Osteoblast (primary cell): Measurements from ENCODE around the gene OCA2. TPM values are rescaled to one million over a fixed set of nuclear protein-coding genes. Genes with fewer than 3 reads are reported as not detected.

Source experiments
- DNase-seq: peaks from one replicate; pipeline ENCODE4 v3.0.0; 2011; ENCODE audit warnings: low spot score, mixed read lengths; ENCODE audit not compliant: insufficient read length; ENCODE audit errors: missing footprints
- H2AFZ ChIP-seq: 2 replicates; pipeline ENCODE4 v1.6.0; 2011; ENCODE audit warnings: mild to moderate bottlenecking, low read length
- H3K27ac ChIP-seq: 2 replicates; pipeline ENCODE4 v1.5.1; 2011; ENCODE audit warnings: mild to moderate bottlenecking, low read depth, low read length, moderate library complexity
- H3K27me3 ChIP-seq: 2 replicates; pipeline ENCODE4 v1.6.0; 2012; ENCODE audit warnings: mild to moderate bottlenecking, control low read depth, inconsistent platforms, low read length, moderate library complexity; ENCODE audit not compliant: insufficient read depth
- H3K36me3 ChIP-seq: 2 replicates; pipeline ENCODE4 v1.5.1; 2011; ENCODE audit warnings: mild to moderate bottlenecking, low read length, control low read depth, moderate library complexity; ENCODE audit not compliant: insufficient read depth
- H3K4me1 ChIP-seq: 2 replicates; pipeline ENCODE4 v1.5.1; 2011; ENCODE audit warnings: mild to moderate bottlenecking, low read length, control low read depth, moderate library complexity; ENCODE audit not compliant: insufficient read depth
- H3K4me2 ChIP-seq: 2 replicates; pipeline ENCODE4 v1.6.0; 2011; ENCODE audit warnings: mild to moderate bottlenecking, low read length; ENCODE audit not compliant: insufficient read depth
- H3K4me3 ChIP-seq: fragments of 200-600 bp; sonication (generic); 3 replicates; pipeline ENCODE4 v1.5.1; 2012; ENCODE audit warnings: mild to moderate bottlenecking, low read length, inconsistent platforms; ENCODE audit not compliant: insufficient read depth
- H3K79me2 ChIP-seq: 2 replicates; pipeline ENCODE4 v1.6.0; 2012; ENCODE audit warnings: mild to moderate bottlenecking, low read length, control low read depth, inconsistent platforms; ENCODE audit not compliant: insufficient read depth
- H3K9me3 ChIP-seq: 2 replicates; pipeline ENCODE4 v1.5.1; 2011; ENCODE audit warnings: low read depth, low read length, control low read depth
- H4K20me1 ChIP-seq: 2 replicates; pipeline ENCODE4 v1.6.0; 2012; ENCODE audit warnings: mild to moderate bottlenecking, low read length, control low read depth; ENCODE audit not compliant: insufficient read depth
- total RNA-seq: library from RNA; depleted of rRNA; stranded (reverse); fragments of >200 nt; gene quantifications from 2 replicates; pipeline ENCODE4 v1.2.3, GENCODE V29; 2012
- TF ChIP-seq, protein P1 (sequence below): IDR thresholded peaks from 2 replicates; pipeline ENCODE4 v1.5.1; 2011; ENCODE audit warnings: mild to moderate bottlenecking, low read depth, low read length, moderate library complexity; ENCODE audit errors: extremely low read depth

The OCA2 gene
- total RNA-seq, 1 donor: not detected

DNA sequence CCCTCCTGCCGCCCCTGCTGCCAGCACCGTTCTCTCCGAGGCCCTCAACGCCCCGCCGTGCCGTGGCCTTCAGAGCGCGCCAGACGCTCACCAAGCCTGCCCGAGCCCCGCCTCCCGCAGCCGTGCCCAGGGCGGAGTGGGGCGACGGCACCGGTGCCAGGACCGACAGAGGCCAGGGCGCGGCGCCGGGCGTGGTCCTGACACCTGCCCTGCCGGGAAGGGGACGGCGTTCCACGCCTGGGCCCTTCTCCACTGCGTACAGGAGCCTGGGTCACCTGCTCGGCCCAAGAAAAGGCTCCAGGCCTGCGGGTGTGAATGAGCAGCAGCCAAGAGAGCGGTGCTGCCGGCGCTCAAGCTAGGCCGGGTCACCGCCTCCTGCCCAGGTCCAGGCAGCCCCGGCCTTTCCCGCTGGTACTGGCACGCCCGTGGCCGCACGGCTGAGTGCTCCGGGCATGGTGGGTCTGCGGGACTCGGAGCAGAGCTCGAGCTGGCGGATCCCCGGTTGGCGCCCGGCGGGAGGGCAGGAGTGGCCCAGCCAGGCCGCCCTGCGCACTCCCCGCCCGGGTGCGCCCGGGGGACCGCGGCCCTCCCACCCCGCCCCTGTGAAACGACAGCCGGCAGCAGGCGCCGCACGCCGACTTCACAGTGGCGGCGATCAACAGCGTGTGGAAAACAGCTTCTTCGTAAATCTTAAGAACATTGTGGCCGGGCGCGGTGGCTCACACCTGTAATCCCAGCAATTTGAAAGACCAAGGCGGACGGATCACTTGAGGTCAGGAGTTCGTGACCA is 4.2 kb downstream of the OCA2 start:
- H3K9me3 ChIP-seq: no peaks in the 10 kb centered on the region
- peak; percentile 81 for DNase-seq
- H3K4me3 ChIP-seq: no peak overlapping the region
- H3K27ac ChIP-seq: no peak overlapping the region
- TF ChIP-seq, protein P1, sequence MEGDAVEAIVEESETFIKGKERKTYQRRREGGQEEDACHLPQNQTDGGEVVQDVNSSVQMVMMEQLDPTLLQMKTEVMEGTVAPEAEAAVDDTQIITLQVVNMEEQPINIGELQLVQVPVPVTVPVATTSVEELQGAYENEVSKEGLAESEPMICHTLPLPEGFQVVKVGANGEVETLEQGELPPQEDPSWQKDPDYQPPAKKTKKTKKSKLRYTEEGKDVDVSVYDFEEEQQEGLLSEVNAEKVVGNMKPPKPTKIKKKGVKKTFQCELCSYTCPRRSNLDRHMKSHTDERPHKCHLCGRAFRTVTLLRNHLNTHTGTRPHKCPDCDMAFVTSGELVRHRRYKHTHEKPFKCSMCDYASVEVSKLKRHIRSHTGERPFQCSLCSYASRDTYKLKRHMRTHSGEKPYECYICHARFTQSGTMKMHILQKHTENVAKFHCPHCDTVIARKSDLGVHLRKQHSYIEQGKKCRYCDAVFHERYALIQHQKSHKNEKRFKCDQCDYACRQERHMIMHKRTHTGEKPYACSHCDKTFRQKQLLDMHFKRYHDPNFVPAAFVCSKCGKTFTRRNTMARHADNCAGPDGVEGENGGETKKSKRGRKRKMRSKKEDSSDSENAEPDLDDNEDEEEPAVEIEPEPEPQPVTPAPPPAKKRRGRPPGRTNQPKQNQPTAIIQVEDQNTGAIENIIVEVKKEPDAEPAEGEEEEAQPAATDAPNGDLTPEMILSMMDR: no peak
- H2AFZ ChIP-seq: no peak overlapping the region
- no peaks in the 10 kb centered on the region for H3K79me2 ChIP-seq
- no peaks in the 10 kb centered on the region for H4K20me1 ChIP-seq
- peaks cover 12% of the 10 kb centered on the region for H3K4me1 ChIP-seq
- H3K27me3 ChIP-seq: peaks cover 45% of the 10 kb centered on the region
- H3K4me2 ChIP-seq: peak overlapping the region; percentile 15
- H3K36me3 ChIP-seq: no peaks in the 10 kb centered on the region

DNA sequence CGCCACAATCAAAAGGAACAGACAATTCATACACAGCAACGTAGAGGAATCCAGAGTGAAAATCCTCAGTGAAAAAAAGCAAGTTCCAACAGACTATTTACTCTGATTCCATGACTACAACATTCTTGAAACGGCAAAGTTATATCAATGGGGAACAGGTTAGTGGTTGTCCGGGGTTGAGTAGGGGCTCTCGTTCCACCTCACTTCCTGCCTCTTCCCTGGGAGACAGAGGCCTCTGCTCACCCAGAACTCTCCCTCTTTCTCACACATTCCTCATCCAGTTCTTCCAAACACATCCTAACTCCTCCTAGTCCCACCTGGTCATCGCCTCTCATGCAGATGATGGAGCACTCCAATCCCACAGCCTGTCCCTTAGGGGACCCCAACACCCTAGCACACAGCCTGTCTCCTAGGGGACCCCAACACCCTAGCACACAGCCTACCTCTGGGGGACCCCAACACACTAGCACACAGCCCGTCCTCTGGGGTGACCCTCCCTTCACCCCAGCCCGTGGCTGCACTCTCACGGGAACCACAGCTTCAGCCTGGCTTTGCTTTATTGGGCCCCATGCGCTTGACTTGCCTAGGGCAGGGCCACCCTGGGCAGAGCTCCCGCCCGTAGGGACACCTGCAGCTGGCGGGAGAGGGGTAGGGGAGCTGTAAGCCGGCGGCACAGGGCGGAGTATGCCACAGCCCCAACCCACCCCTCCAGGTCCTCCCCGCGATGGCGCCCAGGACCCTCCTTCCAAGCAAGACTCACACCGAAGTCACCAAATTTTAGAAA is 5.2 kb downstream of the OCA2 start:
- Histone ChIP-seq H3K9me3 (no peaks in the 10 kb centered on the region), H3K27ac (no peak overlapping the region), H2AFZ (no peak overlapping the region), H4K20me1 (no peaks in the 10 kb centered on the region), H3K79me2 (no peaks in the 10 kb centered on the region), H3K27me3 (peaks cover 41% of the 10 kb centered on the region), H3K4me2 (no peak overlapping the region), H3K36me3 (no peaks in the 10 kb centered on the region), H3K4me3 (no peak overlapping the region), H3K4me1 (peaks cover 12% of the 10 kb centered on the region)
- TF ChIP-seq, protein P1: no peak
- DNase-seq: no peak

DNA sequence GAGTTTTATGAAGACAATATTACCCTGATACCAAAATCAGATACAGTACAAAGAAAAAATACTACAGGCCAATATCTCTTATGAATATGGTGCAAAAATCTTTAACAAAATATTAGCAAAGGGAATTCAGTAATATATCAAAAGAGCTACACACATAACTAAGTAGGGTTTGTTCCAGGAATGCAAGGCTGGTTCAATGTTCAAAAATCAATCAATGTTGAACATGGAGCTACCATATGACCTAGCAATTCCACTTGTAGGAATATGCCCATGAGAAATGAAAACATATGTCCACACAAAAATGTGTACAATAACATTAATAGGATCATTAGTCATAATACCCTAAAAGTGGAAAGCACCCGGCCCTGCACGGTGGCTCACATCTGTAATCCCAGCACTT is 7.8 kb downstream of the OCA2 start:
- no peak overlapping the region for H3K4me3 ChIP-seq
- H4K20me1 ChIP-seq: no peaks in the 10 kb centered on the region
- H3K79me2 ChIP-seq: no peaks in the 10 kb centered on the region
- peaks cover 15% of the 10 kb centered on the region for H3K27me3 ChIP-seq
- TF ChIP-seq, protein P1: no peak
- H3K9me3 ChIP-seq: no peaks in the 10 kb centered on the region
- no peak overlapping the region for H3K4me2 ChIP-seq
- no peak overlapping the region for H3K27ac ChIP-seq
- peaks cover 8% of the 10 kb centered on the region for H3K4me1 ChIP-seq
- no peaks in the 10 kb centered on the region for H3K36me3 ChIP-seq
- no peak for DNase-seq
- H2AFZ ChIP-seq: no peak overlapping the region

DNA sequence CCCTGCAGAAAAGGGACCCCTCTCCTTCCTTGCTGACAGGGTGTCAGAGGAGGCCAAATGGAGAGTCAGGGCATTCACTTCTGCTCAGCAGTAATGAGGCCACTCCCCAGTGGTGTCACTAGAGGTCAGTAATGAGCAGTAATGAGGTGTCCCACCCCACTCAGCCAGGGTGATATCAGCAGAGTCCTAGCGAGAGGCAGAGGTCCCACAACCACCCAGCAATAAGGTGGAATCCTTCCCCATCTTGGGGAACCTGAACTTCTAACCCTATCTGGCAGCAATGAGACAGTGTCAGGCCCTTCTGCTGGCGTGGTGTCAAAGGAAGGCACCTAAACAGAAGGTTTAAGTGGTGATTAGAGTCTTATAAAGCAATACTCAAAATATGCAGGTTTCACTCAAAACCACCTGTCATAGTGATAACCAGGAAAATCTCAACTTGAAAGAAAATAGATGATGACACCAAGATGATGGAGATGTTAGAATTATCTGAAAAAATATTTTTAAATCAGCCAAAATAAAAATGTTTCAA is 12.9 kb downstream of the OCA2 start:
- H3K27me3 ChIP-seq: peaks cover 3% of the 10 kb centered on the region
- no peaks in the 10 kb centered on the region for H3K4me1 ChIP-seq
- H3K27ac ChIP-seq: no peak overlapping the region
- H4K20me1 ChIP-seq: no peaks in the 10 kb centered on the region
- DNase-seq: peak; percentile 93
- H3K4me3 ChIP-seq: no peak overlapping the region
- no peak overlapping the region for H2AFZ ChIP-seq
- no peaks in the 10 kb centered on the region for H3K36me3 ChIP-seq
- H3K9me3 ChIP-seq: no peaks in the 10 kb centered on the region
- no peaks in the 10 kb centered on the region for H3K79me2 ChIP-seq
- TF ChIP-seq, protein P1: peak; percentile 77
- no peak overlapping the region for H3K4me2 ChIP-seq
